ENCODE data around the gene ELOA. TPM values are rescaled to one million over a fixed set of nuclear protein-coding genes. Genes with fewer than 3 reads are reported as not detected.

The ELOA gene
- total and polyA plus RNA-seq, 9 of the 15 experiments (the other 6 are each of a cell fraction or from before 2014, with no cell fraction given): 31.9 to 98.6 (median 61.3) TPM

GRCh38 chr1:23696335-23696989, 46.8 kb upstream of the ELOA start (continued):
- no peak for TF ChIP-seq RNF219 (CRISPR knock-in tag; IDR thresholded peaks at IDR 0.05)
- 0 out of 2 replicates have a peak, but pooled peaks have one; percentile 14 for TF ChIP-seq ZNF77 (CRISPR knock-in tag; IDR thresholded peaks at IDR 0.05)
- peak; percentile 47 for TF ChIP-seq POLR2A (conservative IDR thresholded peaks at IDR 0.05)
- 0 out of 2 replicates have a peak, but pooled peaks have one; percentile 4 for TF ChIP-seq CBFA2T3 (IDR thresholded peaks at IDR 0.05)
- TF ChIP-seq HNRNPK (IDR thresholded peaks at IDR 0.05; ENCODE audit: low read depth, low read length, poor library complexity, severe bottlenecking): no peak
- no peak for TF ChIP-seq ZNF444 (CRISPR knock-in tag; IDR thresholded peaks at IDR 0.05)
- TF ChIP-seq TRIM25 (IDR thresholded peaks at IDR 0.05; ENCODE audit: borderline replicate concordance): no peak
- TF ChIP-seq CBX8 (IDR thresholded peaks at IDR 0.05; ENCODE audit: borderline replicate concordance, extremely low read depth, low read depth, low read length, poor library complexity, severe bottlenecking): no peak
- TF ChIP-seq TFE3 (CRISPR knock-in tag; IDR thresholded peaks at IDR 0.05): no peak
- no peak for TF ChIP-seq FOXA3 (CRISPR knock-in tag; conservative IDR thresholded peaks at IDR 0.05 in 1 of 2, IDR thresholded peaks at IDR 0.05 in 1 of 2)

Measured in K562 (cell line).